HG02571 (cell line): ENCODE measurements around the gene ADM2.
"Not testable (repeated sequence)": the region's sequence is repeated elsewhere in the genome, so short reads cannot be mapped to it uniquely, and the experiment has no call there.

Experiments used
- ATAC-seq: cut with Tn5 transposase; IDR thresholded peaks from one replicate; pipeline ENCODE4 v1.9.1; 2021; ENCODE audit warnings: mild to moderate bottlenecking, moderate library complexity; ENCODE audit not compliant: unreplicated experiment

ADM2 gene

GRCh38 chr22:50533856-50534711, 52.7 kb downstream of the ADM2 start:
- ATAC-seq: not testable (repeated sequence)

- ATAC-seq: no peak
Measured at GRCh38 chr22:50535113-50535512, 53.8 kb downstream of the ADM2 start.
